GM18505 (cell line): Measurements from ENCODE around the gene NFE2L3.
"Not testable (repeated sequence)": the region's sequence is repeated elsewhere in the genome, so short reads cannot be mapped to it uniquely, and the experiment has no call there.

Experiments
- ATAC-seq: cut with Tn5 transposase; IDR thresholded peaks from one replicate; pipeline ENCODE4 v1.9.1; 2021; ENCODE audit not compliant: unreplicated experiment
- POLR2A ChIP-seq: IDR thresholded peaks from 4 replicates; pipeline ENCODE4 v1.6.1; 2011; ENCODE audit warnings: borderline replicate concordance; ENCODE audit not compliant: insufficient read depth, insufficient read length; ENCODE audit errors: extremely low read depth

The NFE2L3 gene

GRCh38 chr7:26191233-26191973 is 39.4 kb downstream of the NFE2L3 start:
- no peak for ATAC-seq
- peak; percentile 15 for TF ChIP-seq POLR2A

- no peak for TF ChIP-seq POLR2A
- ATAC-seq, result no peak
Measured at GRCh38 chr7:26191974-26192479, 40.0 kb downstream of the NFE2L3 start.

GRCh38 chr7:26192485-26193087 is 40.6 kb downstream of the NFE2L3 start:
- no peak for ATAC-seq
- TF ChIP-seq POLR2A, result no peak

- no peak for TF ChIP-seq POLR2A
- ATAC-seq, result no peak
Measured at GRCh38 chr7:26193432-26194207, 41.6 kb downstream of the NFE2L3 start.

DNA sequence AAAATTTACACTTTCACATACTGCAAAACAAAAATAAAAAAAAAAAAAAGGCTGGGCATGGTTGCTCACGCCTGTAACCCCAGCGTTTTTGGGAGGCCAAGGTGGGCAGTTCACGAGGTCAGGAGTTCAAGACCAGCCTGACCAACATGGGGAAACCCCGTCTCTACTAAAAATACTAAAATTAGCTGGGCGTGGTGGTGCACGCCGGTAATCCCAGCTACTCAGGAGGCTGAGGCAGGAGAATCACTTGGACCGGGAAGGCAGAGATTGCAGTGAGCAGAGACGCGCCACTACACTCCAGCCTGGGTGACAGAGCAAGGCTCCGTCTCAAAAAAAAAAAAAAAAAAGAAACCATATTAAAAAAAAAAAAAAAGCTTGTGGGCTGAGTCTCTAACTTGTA is 42.8 kb downstream of the NFE2L3 start:
- not testable (repeated sequence) for ATAC-seq

DNA sequence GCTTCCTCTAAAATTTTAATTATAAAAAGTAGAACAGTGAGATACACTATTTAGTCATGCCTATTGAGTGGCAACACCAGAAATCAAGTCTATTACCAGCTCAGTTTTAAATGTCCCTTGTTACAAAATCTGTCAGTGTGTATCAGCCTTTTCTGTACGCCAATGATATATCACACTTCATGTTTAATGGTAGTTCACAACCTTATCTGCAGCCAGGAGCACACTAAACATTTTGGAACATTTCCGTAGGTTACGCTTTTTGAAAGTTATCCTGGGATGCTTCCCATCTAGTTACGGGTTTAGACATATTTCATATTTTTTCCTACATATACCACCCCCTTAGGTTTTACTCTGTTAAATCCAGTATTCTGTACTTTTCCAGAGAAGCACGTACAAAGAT is 43.2 kb downstream of the NFE2L3 start:
- no peak for ATAC-seq
- no peak for TF ChIP-seq POLR2A

DNA sequence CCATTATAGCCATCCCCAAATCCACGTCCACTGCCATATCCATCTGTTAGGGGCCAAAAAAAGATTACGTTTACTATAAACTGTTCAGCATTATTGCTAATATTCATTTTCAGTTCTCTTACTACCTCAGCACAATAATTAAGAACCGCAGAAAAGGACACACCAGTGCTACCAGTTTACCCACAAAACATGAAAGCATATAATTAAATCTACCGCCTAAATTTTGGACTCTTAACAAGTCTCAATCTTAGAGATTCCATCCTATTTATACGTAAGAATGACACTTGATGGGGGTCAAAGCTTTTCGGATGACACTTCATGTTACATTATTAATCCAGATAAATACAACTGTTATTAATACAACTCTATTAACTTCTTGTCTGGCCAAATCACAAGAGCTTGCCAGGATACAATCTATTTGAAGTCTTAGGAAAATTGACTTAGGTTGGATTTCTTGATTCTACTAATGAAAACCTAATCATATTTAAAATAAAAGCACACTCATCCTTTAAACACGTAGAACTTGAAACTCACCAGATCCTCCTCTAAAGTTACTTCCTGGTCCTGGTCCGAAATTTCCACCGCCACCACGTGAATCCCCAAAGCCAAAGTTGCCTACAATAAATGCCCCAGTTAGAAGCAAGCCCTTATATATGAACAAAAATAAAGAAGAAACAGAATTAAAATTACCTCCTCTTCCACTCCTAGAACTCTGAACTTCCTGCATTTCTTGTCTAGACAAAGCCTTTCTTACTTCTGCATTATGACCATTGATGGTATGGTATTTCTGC is 44.1 kb downstream of the NFE2L3 start:
- no peak for TF ChIP-seq POLR2A
- no peak for ATAC-seq

GRCh38 chr7:26197153-26198115 is 45.4 kb downstream of the NFE2L3 start:
- no peak for ATAC-seq
- no peak for TF ChIP-seq POLR2A

DNA sequence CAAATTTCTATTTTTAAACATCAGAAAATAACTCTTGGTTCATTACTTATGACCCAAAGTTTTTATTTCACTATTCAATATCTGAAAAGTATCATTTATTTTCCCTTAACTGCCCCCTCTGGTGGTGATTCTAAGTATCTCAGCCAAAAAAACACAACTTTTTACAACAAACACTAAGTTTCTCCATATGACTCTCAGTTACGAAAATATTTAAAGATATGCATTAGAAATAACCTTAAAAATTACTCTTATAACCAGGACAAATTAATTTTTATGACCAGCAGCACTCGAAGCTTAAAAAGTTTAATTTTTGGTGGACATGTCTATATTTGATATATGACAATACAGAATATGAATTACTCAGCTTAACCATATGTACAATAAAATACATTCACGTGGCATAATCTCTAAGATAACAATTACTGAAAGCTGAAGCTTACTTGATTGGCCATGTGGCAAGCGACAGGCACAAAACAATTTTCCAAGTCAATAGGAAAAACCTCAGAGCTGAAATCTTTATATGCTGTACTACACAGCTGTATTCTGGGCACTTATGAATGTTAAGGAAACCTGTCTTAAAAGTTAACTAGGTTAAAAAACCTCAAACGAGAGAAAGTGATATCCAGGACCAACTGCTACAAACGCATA is 46.3 kb downstream of the NFE2L3 start:
- no peak for ATAC-seq
- no peak for TF ChIP-seq POLR2A

- TF ChIP-seq POLR2A, result no peak
Measured at GRCh38 chr7:26198781-26199169, 46.8 kb downstream of the NFE2L3 start.

GRCh38 chr7:26199301-26200037 is 47.5 kb downstream of the NFE2L3 start:
- no peak for ATAC-seq
- no peak for TF ChIP-seq POLR2A

More at GRCh38 chr7:26198781-26199169, 46.8 kb downstream of the NFE2L3 start:
- ATAC-seq, result no peak
